ENCODE measurements around the gene CORO2B.

CORO2B gene

GRCh38 chr15:68711406-68711805 lies 132.6 kb downstream of the CORO2B start:
- ChIA-PET CTCF (interaction anchor here (0.7 to 0.8 kb wide), 2 partner anchors 11 to 37 kb away, joined by 3 read pairs; no protein-coding TSS in a partner anchor), POLR2A (no interaction called here)
- no peak for TF ChIP-seq CTCF (IDR thresholded peaks at IDR 0.05; ENCODE audit: control extremely low read depth, extremely low read depth, low read depth, missing control alignments)
- no peak for DNase-seq (ENCODE audit: extremely low spot score)

- ChIA-PET CTCF (interaction anchor here (1.0 to 1.7 kb wide), 2 partner anchors 18 to 60 kb away, joined by 3 to 4 read pairs; no protein-coding TSS in a partner anchor), POLR2A (no interaction called here)
- no peak for TF ChIP-seq CTCF (IDR thresholded peaks at IDR 0.05; ENCODE audit: control extremely low read depth, extremely low read depth, low read depth, missing control alignments)
- no peak for DNase-seq (ENCODE audit: extremely low spot score)
Observed at GRCh38 chr15:68712886-68713285, 134.1 kb downstream of the CORO2B start.

- no peak for DNase-seq (ENCODE audit: extremely low spot score)
- ChIA-PET CTCF (interaction anchor here (1.4 to 1.7 kb wide), 2 partner anchors 12 to 17 kb away, joined by 3 to 4 read pairs; no protein-coding TSS in a partner anchor), POLR2A (no interaction called here)
- TF ChIP-seq CTCF (IDR thresholded peaks at IDR 0.05; ENCODE audit: control extremely low read depth, extremely low read depth, low read depth, missing control alignments): no peak
Observed at GRCh38 chr15:68713874-68714273, 135.1 kb downstream of the CORO2B start.

- TF ChIP-seq CTCF (IDR thresholded peaks at IDR 0.05; ENCODE audit: control extremely low read depth, extremely low read depth, low read depth, missing control alignments): no peak
- CTCF ChIA-PET: interaction anchor here (1.3 kb wide), 1 partner anchor 17 kb away, joined by 3 read pairs; no protein-coding TSS in a partner anchor
- POLR2A ChIA-PET: no interaction called here
Observed at GRCh38 chr15:68715111-68715510, 136.3 kb downstream of the CORO2B start.

GRCh38 chr15:68717951-68718350 lies 139.2 kb downstream of the CORO2B start:
- ChIA-PET POLR2A (no interaction called here), CTCF (no interaction called here)
- no peak for DNase-seq (ENCODE audit: extremely low spot score)
- TF ChIP-seq CTCF (IDR thresholded peaks at IDR 0.05; ENCODE audit: control extremely low read depth, extremely low read depth, low read depth, missing control alignments): no peak

More at GRCh38 chr15:68715111-68715510, 136.3 kb downstream of the CORO2B start:
- no peak for DNase-seq (ENCODE audit: extremely low spot score)

- POLR2A ChIA-PET: no interaction called here
- TF ChIP-seq CTCF (IDR thresholded peaks at IDR 0.05; ENCODE audit: control extremely low read depth, extremely low read depth, low read depth, missing control alignments): no peak
- DNase-seq (ENCODE audit: extremely low spot score): no peak
- CTCF ChIA-PET: no interaction called here
Observed at GRCh38 chr15:68718468-68718867, 139.7 kb downstream of the CORO2B start.

All from GM10248 (cell line).